Sciatic nerve (tissue), 2 donors: ENCODE results near the gene GDPD4. TPM values are rescaled to one million over a fixed set of nuclear protein-coding genes. Genes with fewer than 3 reads are reported as not detected.

Experiments
- ATAC-seq: fragments of 200-7000 bp; cut with Tn5 transposase; one replicate; pipeline ENCODE4 v1.9.1; 2020; ENCODE audit warnings: mild to moderate bottlenecking, moderate library complexity
- DNase-seq: peaks from one replicate; pipeline ENCODE4 v3.0.0-alpha.2; 2020; ENCODE audit warnings: low spot score
- intact Hi-C: fragments of 100-400 bp; cut with DNase I; formaldehyde crosslinking; loops from one replicate; pipeline ENCODE4 v1.14.2; 2022
- total RNA-seq: library from RNA; stranded (reverse); fragmentation: NEBNext Ultra II Directional; extraction: Animal tissue kit (Norgen Biotek cat#: 25700); gene quantifications from one replicate; pipeline ENCODE4 v1.2.1, GENCODE V29; 2021
- donor health status: DM: no; HTN: no; CAD: no.
- donor health status: DM: no; HTN: no; CAD: no.

GDPD4 gene
- total RNA-seq, 1 donor from 2014 or later: not detected

GRCh38 chr11:77211040-77211451 is 90.4 kb downstream of the GDPD4 start:
- no peak for DNase-seq
- no peak for ATAC-seq
- intact Hi-C loops: no loop called here

- DNase-seq (no peak), ATAC-seq (no peak)
- intact Hi-C loops: no loop called here
Observed at GRCh38 chr11:77209663-77210062, 91.8 kb downstream of the GDPD4 start.

GRCh38 chr11:77208535-77208934 is 93.0 kb downstream of the GDPD4 start:
- ATAC-seq: no peak
- intact Hi-C loops: no loop called here
- DNase-seq: no peak

- ATAC-seq: peak; percentile 51
- intact Hi-C loops: no loop called here
- no peak for DNase-seq
Observed at GRCh38 chr11:77207618-77208313, 93.7 kb downstream of the GDPD4 start.

GRCh38 chr11:77207019-77207485 is 94.4 kb downstream of the GDPD4 start:
- ATAC-seq (no peak), DNase-seq (no peak)
- intact Hi-C loops: no loop called here

- no peak for ATAC-seq
- intact Hi-C loops: no loop called here
- peak; percentile 47 for DNase-seq
Observed at GRCh38 chr11:77206264-77207018, 95.0 kb downstream of the GDPD4 start.

- intact Hi-C loops: no loop called here
- no peak for ATAC-seq
- peak; percentile 48 for DNase-seq
Observed at GRCh38 chr11:77205467-77206263, 95.8 kb downstream of the GDPD4 start.

- ATAC-seq: no peak
- no peak for DNase-seq
- intact Hi-C loops: no loop called here
Observed at GRCh38 chr11:77204754-77205466, 96.6 kb downstream of the GDPD4 start.

- ATAC-seq (no peak), DNase-seq (peak; percentile 40)
- intact Hi-C loops: no loop called here
Observed at GRCh38 chr11:77203901-77204753, 97.4 kb downstream of the GDPD4 start.

- DNase-seq (peak; percentile 43), ATAC-seq (no peak)
- intact Hi-C loops: no loop called here
Observed at GRCh38 chr11:77202941-77203900, 98.3 kb downstream of the GDPD4 start.

GRCh38 chr11:77201991-77202841 is 99.3 kb downstream of the GDPD4 start:
- DNase-seq (peak; percentile 42), ATAC-seq (no peak)
- intact Hi-C loops: no loop called here

GRCh38 chr11:77201370-77201769 is 100.1 kb downstream of the GDPD4 start:
- peak; percentile 51 for DNase-seq

GRCh38 chr11:77200351-77201268 is 100.9 kb downstream of the GDPD4 start:
- intact Hi-C loops: no loop called here
- DNase-seq (peak; percentile 40), ATAC-seq (peak; percentile 43)

More at GRCh38 chr11:77201370-77201769, 100.1 kb downstream of the GDPD4 start:
- intact Hi-C loops: no loop called here
- no peak for ATAC-seq

- intact Hi-C loops: loop anchor here (5.0 kb wide), 1 partner anchor 382 kb away; no protein-coding TSS in a partner anchor
- DNase-seq (no peak), ATAC-seq (no peak)
Observed at GRCh38 chr11:77199137-77199745, 102.2 kb downstream of the GDPD4 start.
